ENCODE data around the gene RPS6KA4. TPM values are rescaled to one million over a fixed set of nuclear protein-coding genes. Genes with fewer than 3 reads are reported as not detected.

RPS6KA4 gene
- total RNA-seq, 2 experiments from 2014 or later: 7.3 to 9.2 TPM

- no peaks in the 10 kb centered on the region for H3K27me3 Mint-ChIP-seq
- DNase-seq (no peak), ATAC-seq (ENCODE audit: poor library complexity) (no peak)
- no peak overlapping the region for H3K27ac ChIP-seq (ENCODE audit: low read depth in 1 of 2, low read length in 2 of 2)
- H3K4me3 ChIP-seq (ENCODE audit: low read length): no peak overlapping the region
- H3K36me3 ChIP-seq (ENCODE audit: insufficient read depth, low read length): no peaks in the 10 kb centered on the region
- H3K4me1 ChIP-seq (ENCODE audit: insufficient read depth, low read length): peaks cover 3% of the 10 kb centered on the region
- H3K27ac Mint-ChIP-seq: no peak overlapping the region
- no peaks in the 10 kb centered on the region for H3K9me3 Mint-ChIP-seq
- POLR2A ChIA-PET: no interaction called here
- H3K4me3 Mint-ChIP-seq: no peak overlapping the region
- H3K4me1 Mint-ChIP-seq (ENCODE audit: low read depth): no peaks in the 10 kb centered on the region
- no peaks in the 10 kb centered on the region for H3K36me3 Mint-ChIP-seq (ENCODE audit: low read depth)
- TF ChIP-seq CTCF (IDR thresholded peaks at IDR 0.05): no peak
- CTCF ChIA-PET: interaction anchor here (0.9 kb wide), 1 partner anchor 73 kb away, joined by 3 read pairs; no protein-coding TSS in a partner anchor
- intact Hi-C loops (cut with DNase I, micrococcal nuclease): no loop called here
- no peaks in the 10 kb centered on the region for H3K27me3 ChIP-seq (ENCODE audit: control insufficient read depth in 1 of 2, insufficient read depth in 2 of 2, low read length in 2 of 2)
- no peaks in the 10 kb centered on the region for H3K9me3 ChIP-seq (ENCODE audit: control insufficient read depth in 1 of 2, insufficient read depth in 1 of 2, low read length in 2 of 2)
These were observed 17.1 kb downstream of the RPS6KA4 start for GRCh38 chr11:64376071-64376470.

- H3K36me3 ChIP-seq (ENCODE audit: insufficient read depth, low read length): no peaks in the 10 kb centered on the region
- no peak overlapping the region for H3K27ac ChIP-seq (ENCODE audit: low read depth in 1 of 2, low read length in 2 of 2)
- no peak for TF ChIP-seq CTCF (IDR thresholded peaks at IDR 0.05)
- ChIA-PET CTCF (no interaction called here), POLR2A (no interaction called here)
- Mint-ChIP-seq H3K9me3 (no peaks in the 10 kb centered on the region), H3K4me3 (no peak overlapping the region), H3K27ac (no peak overlapping the region), H3K27me3 (no peaks in the 10 kb centered on the region), H3K36me3 (ENCODE audit: low read depth) (no peaks in the 10 kb centered on the region), H3K4me1 (ENCODE audit: low read depth) (no peaks in the 10 kb centered on the region)
- H3K27me3 ChIP-seq (ENCODE audit: control insufficient read depth in 1 of 2, insufficient read depth in 2 of 2, low read length in 2 of 2): no peaks in the 10 kb centered on the region
- H3K4me3 ChIP-seq (ENCODE audit: low read length): no peak overlapping the region
- no peaks in the 10 kb centered on the region for H3K9me3 ChIP-seq (ENCODE audit: control insufficient read depth in 1 of 2, insufficient read depth in 1 of 2, low read length in 2 of 2)
- no peak for ATAC-seq (ENCODE audit: poor library complexity)
- H3K4me1 ChIP-seq (ENCODE audit: insufficient read depth, low read length): no peaks in the 10 kb centered on the region
- no peak for DNase-seq
- intact Hi-C loops (cut with DNase I, micrococcal nuclease): no loop called here
These were observed 19.4 kb downstream of the RPS6KA4 start for GRCh38 chr11:64378335-64378880.

GRCh38 chr11:64379160-64379559 lies 20.2 kb downstream of the RPS6KA4 start:
- H3K4me3 ChIP-seq (ENCODE audit: low read length): no peak overlapping the region
- H3K9me3 ChIP-seq (ENCODE audit: control insufficient read depth in 1 of 2, insufficient read depth in 1 of 2, low read length in 2 of 2): no peaks in the 10 kb centered on the region
- H3K4me1 ChIP-seq (ENCODE audit: insufficient read depth, low read length): no peaks in the 10 kb centered on the region
- H3K36me3 ChIP-seq (ENCODE audit: insufficient read depth, low read length): no peaks in the 10 kb centered on the region
- no peak for TF ChIP-seq CTCF (IDR thresholded peaks at IDR 0.05)
- no peaks in the 10 kb centered on the region for H3K36me3 Mint-ChIP-seq (ENCODE audit: low read depth)
- CTCF ChIA-PET: no interaction called here
- intact Hi-C loops (cut with DNase I, micrococcal nuclease): no loop called here
- DNase-seq: no peak
- no peak overlapping the region for H3K27ac Mint-ChIP-seq
- no peak overlapping the region for H3K27ac ChIP-seq (ENCODE audit: low read depth in 1 of 2, low read length in 2 of 2)
- no peaks in the 10 kb centered on the region for H3K4me1 Mint-ChIP-seq (ENCODE audit: low read depth)
- no peak overlapping the region for H3K4me3 Mint-ChIP-seq
- no peaks in the 10 kb centered on the region for H3K27me3 Mint-ChIP-seq
- POLR2A ChIA-PET: no interaction called here
- H3K9me3 Mint-ChIP-seq: no peaks in the 10 kb centered on the region
- peaks cover 0 to 3% of the 10 kb centered on the region in 2 experiments for H3K27me3 ChIP-seq (ENCODE audit: control insufficient read depth in 1 of 2, insufficient read depth in 2 of 2, low read length in 2 of 2)
- no peak for ATAC-seq (ENCODE audit: poor library complexity)
